ENCODE measurements around the gene PTPN20.

The PTPN20 gene

DNA sequence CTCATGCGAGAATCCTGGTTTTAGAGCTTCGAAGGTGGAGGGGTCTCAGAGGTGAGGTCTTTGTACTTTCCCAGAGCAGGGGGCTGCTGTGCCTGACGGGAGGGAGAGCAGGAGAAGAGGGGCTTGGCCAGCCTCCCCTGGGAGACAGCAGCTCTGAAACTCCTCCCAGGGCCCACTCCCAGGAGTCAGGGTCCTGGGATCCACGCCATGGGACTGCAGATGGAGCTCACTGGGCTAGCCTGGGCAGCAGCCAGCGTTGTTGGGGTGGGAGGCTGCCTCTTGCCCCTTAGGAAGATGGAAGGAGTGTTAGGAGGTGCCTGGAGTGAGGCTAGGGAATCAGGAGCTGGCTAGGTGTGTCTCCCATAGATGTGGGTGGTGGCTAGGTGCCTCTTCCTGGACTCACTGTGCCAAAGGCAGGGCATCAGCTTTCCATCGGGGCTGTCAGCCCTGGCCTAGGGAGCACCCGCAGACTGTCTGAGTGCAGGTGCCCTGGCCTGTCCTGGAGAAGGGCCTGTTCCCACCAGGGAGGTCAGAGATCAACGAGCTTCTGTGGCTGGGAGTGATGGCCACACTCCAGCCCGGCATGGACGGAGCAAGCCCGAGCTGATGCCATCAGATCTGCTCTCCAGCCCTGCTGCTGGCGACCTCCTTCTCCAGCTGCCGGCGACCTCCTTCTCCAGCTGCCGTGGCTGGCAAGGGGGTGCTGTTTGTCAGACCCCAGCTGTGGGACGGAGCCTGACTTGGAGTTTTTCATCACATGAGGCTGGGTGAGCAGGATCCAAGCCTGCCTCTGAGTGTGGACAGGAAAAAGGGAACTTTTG, 111.3 kb downstream of the PTPN20 start:
- no peak for DNase-seq

DNA sequence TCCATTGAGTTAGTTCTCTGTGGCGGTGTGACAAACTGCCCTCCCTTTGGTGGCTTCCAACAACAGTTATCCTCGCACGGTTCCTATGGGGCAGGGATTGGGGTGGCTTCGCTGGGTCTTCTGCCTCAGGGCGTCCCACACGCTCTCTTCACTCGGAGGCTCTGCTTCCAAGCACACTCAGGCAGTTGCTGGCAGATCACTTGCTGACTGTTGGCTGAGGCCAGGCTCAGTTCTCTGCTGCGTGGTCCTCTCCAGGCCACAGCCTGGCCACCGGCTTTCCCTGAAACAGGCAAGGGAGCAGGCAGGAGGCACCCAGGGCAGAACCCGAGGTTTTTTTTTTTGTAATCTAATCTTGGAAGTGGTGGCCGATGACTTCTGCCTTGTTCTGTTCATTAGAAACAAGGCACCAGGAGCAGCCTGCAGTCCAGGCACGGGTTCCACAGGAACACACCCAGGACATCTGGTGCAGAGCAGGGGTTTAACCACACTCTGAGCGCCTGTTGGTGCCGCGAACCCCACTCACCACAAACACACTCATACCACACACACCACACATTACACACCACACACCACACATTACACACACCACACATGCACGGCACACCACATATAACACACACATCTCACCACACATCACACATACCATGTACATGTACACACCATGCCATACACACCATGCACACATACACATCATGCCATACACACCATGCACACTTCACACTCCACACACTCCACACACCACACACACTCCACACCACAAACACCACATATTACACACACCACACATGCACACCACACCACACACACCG, 112.2 kb downstream of the PTPN20 start:
- no peak for DNase-seq

DNA sequence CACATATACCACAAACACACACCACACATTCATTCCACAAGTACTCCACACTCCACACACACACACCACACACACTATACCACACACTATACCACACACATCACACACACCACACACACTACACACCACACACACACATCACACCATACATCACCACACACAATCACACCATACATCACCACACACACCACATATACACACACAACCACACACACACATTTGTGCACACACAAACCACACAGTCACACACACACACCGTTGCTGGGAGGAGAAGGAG, 112.8 kb downstream of the PTPN20 start:
- no peak for DNase-seq

DNA sequence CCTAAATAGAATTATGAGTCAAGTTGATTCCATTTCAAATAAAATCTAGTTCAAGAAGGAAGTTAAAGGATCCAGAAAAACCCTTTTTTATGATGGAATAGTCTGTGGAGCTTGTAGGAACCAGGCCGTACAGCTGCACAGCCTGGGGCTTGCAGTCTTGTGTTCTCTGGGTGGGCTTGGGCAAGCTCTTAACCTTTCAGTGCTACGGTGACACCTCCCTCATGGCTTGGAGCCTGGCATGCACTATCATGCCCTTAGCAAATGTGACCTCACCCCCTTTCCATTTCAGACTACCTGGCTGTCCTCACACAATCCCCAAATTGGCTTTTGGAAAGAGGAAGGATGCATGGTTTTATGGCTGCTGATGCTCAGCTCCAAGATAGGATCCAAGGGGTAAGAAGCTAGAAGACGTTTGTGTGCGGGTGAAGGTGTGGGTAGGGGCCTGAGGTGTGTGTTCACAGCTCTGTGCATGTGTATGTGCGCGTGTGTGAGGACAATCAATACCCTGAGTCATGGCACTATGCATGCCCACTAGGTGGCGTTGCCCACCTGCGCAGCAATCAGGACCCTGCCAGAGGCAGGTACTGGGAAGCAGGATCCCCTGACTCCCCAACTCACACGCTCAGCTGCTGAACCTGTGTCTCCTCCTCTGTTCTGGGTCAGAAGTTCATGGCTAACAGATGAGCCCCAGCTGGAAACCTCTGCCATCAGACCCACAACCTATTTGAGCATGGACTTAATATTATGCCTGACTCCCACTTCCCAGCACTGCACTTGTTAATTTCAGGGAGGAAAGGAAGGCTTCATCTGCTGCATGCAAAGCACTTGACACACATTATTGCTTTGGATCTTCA, 113.4 kb downstream of the PTPN20 start:
- peak; percentile 4 to 36 for DNase-seq

DNA sequence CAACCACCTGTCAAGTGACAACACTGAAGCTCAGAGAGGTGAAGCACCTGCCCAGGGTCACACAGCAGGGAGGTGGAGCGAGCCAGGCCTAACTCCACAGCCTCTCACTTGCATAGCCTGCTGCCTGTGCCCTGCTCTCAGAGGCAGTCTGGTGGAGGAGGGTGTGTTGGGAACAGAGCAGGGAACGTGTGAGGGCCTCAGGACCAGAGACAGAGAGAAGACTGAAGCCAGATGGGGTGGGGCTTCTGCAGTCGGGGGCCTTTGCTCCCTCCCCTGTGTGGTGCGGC, 114.0 kb downstream of the PTPN20 start:
- no peak for DNase-seq

DNA sequence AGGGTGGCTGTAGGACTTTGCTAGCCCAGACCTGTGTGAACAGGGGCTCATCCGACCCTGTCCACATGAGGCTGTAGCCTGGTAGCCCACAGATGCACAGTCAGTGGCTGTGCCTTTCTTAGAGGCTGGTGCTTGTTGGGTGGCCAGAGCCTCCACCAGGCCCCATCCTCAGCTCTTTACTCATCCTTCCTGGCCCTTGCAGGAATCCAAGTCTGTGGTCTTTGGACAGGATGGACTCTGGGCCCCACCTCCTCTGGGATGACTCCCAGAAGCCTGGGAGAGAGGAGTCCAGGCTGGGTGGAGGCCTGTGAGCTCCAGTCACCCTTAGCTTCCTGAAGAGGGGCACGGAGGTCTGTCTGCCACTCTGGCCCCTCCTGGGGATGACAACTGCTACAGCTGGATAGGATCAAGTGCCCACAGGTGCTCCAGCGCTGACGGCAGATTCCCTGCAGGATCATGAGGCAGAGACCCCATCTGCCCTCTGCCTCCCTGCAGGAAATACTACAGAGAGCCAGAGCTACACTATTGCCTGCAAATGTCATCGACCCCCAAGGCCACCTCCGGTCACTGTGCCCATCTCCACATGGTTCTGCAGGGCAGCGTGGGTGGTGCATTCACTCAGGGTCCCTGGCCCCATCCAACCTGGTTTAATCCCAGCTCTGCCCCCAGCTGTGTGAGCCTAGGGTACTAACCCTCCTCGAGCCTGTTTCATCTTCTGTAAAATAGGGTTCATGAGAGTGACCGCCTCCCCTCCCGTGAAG, 114.5 kb downstream of the PTPN20 start:
- DNase-seq = no peak

DNA sequence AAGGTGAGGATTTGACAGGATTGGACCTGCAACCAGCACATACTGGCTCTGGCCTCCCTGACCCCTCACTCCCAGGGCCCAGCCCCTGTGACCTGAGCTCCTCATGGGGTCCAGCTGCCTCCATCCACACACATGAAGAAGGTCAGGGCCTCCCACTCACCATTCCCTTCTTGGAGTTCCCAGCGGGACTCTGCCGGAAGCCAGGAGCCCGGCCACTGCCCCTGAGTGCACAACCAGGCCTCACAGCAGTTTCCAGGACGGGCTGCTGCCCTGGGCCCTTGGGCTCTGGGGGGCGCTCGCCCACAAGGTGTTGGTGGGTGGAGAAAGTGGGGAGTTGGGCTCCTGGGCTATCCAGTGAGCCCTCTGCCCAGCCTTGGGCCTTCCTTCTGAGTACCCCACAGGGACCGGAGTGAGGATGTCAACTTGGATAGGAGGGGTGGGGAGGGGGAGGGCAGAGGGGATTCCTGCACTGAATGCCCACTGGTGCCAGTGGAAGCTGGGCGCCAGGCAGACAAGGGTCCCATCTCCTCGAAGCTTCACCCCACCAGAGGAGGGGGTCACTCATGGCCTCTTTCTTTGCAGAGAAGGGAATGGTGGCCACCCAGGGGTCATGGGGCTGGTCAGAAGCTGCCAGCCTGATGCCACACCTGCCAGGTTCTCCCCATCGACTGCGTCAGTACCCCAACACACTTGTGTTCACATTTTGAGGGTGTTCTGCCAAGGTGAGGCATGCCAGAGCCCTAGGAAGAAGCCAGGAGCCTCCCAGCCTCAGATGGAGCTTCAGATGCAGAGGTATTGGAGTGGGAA, 115.3 kb downstream of the PTPN20 start:
- DNase-seq = no peak

DNA sequence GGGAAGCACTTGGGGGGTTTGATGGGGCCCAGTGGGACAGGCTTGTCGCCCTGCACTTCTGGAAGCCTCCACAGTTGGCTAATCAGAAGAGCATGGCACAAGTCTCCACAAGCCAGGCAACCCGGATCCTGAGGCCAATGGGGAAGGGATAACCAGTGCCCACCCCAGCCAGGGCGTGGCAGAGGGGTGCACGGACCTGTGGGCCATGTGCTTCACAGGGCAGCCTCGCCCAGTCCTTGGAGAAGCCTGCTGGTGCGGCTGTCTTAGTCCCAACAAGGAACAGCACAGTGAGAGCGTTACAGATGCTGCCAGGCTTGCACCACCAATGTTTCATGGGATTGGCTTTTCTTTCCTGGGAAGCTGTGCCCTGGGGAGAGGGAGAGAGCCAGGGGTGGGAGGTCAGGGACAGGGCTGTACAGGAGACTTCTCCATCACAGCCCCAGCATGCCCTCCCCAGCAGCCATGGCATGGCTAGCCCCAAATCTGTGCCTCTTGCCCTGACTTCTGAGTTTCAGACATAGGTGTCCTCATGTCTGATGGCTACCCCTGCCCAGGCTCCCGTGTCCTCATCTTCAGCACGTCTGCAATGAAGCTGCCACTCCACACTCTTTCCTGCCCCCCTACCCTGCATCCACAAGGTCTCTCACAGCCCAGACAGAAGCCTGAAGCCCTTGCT, 116.0 kb downstream of the PTPN20 start:
- no peak for DNase-seq

DNA sequence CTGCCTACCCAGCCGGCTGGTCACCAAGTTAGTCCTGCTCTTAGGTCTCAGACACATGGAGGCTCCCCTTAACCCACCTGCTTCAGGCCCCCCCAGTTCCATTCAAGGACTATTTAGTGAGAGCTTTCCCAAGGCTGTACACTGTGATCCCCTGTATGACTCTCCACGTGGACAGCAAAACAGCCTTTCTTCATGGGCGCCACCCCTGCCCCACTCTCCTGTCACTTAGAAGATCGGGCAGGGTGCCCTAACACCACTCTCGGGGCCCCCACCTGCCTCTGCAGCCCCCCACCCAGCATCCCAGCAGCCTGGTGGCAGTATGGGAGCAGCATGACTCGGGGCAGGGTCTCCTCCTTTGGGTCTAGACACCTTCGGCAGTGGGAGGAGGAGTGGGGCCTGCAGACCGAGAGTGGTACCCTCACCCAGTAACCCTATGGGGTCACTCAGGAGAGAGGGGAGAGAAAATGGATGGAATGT, 116.6 kb downstream of the PTPN20 start:
- DNase-seq = no peak

DNA sequence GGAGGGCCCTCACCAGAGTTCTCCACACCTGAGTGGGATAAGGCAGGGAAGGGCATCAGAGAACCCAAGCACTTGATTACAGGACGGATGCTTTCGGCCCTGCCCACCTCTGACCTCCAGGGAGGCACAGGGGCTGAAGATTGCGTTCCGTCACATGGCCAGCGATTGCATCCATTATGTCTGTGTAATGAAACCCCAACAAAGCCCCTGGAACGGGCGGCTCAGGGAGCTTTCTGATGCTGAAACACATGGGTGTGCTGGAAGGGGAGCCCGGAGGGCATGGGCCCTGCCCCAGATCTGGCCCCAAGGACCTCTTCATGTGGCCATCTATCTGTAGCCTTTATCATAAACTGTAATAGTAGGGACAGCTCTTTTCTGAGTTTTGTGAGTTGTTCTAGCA, 117.2 kb downstream of the PTPN20 start:
- no peak for DNase-seq

DNA sequence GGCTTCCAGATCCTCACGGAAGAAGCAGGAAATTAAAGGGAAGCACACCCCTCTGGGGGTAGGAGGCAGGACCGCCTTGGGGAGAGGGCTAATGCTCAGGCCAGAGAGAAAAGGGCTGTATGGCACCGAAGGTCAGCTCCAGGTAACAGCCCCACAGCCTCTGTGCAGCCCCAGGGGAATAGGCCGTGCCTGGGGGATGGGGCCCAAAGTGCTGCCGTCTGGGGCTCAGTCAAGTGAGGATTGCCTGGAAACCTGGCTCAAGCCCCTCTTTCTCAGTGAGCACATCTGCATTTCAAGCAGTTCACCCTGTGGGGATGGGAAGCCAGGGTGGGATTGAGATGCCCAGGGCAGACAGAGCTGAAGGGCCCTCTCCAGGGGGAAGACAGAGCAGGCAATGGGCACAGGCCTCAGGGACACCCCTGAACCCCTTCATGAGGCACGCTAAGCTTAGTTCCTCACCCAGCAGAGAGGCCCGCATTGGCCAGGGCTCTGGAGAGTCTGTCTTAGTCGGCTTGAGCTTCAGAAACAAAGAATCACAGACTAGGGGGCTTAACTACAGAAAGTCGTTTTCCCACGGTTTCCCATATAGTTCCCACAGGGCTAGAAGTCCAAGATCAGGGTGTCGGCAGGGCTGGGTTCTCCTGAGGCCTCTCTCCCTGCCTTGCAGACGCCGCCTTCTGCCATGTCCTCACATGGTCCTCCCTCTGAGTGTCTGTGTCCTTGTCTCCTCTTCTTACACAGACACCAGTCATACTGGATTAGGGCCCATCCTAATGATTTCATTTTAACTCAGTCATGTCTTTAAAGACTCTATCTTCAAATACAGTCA, 118.2 kb downstream of the PTPN20 start:
- DNase-seq = no peak

DNA sequence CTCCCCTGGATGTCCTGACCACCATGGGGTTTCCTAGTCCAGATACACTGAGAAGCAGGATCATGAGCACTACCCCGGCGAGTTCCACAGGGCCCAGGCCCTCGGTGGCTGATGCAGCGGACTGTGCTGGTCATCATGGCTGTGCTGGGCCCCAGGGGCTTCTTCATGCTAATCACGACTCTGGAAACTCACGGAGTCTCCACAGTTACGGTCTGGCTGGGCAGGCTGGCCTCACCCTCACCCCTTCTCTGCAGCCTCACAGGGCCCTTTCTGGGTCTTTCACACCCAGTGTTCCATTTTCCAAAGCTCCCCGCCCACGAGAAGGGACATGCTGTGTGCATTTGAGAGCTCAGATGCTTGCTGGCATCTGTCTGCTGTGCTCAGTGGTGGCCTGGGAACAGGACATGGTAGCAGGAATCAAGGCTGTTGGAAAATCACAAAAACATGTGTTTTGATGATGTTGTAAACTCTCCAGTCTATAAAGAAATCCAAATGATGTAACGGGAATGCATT, 119.0 kb downstream of the PTPN20 start:
- no peak for DNase-seq

DNA sequence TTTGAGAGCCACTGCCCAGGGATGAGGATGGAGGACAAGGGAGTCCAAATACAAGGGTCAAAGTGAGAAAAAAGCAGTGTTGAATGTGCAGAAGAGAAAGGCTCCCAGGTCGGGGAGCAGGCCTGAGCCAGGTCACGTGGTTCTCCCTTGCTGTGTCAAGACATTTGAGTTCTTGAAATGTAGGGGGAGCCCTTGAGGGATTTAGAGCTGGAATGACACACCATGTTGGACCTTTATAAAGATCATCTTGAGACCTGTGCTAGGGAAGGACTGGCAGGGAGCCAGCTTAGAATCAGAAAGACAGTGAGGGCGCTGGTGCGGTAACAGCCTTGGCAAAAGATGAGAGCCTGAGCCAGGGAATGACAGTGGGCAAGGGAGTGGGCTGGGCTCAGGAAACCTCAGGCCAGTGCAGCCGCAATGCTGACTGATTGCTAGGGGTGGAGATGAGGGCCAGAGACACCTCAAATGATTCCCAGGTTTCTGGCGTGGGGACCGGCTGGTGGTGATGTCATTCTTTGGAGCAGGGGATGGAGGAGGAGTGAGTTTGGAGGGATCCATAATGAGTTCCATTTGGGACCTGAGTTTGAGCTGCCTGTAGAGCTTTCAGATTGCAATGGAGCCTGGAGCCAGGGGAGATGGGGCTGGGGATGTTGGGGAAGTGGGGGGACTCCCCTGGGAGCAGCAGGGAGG, 120.1 kb downstream of the PTPN20 start:
- no peak for DNase-seq

DNA sequence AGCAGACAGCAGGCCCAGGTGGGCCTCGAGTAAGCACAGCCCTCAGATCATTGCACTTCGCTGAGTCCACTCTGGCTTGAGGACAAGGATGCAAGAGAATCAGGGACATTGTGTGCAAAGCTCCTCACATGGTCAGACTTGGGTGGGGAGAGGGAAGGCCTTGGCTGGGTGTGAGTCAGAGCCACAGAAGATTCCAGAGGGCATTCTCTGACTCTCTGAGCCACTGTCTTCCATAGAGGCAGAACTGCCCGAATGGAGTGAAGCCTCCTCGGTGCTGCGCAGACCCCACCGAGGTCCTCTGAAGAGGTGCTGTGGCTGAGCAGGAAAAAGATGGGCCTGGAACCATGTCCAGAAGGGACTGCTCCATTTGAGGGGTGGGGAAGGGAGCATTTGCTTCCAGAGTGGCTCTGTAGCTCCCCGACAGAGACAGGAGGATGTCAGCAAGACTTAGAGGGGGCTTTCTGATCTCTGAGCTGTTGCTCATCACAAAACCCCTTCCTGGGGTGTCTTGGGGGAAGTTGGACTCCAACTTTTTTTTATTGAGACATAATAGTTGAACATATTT, 120.8 kb downstream of the PTPN20 start:
- no peak for DNase-seq

DNA sequence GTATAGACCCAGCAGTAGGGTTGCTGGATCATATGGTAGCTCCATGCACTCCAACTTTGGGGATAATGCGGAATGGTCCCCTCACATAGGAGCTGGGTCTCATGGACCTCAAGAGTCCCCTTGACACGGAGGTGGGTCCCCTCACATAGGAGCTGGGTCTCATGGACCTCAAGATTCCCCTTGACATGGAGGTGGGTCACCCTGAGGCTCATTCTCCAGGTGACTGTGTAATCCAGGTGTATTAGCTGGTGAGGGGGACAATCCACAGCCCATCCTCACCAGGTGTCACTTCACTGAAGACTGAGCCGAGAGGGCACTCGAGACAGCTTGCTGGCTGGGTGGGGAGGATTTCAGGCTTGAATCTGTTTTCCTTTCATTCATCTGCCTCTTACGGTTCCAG, 121.9 kb downstream of the PTPN20 start:
- DNase-seq = no peak

DNA sequence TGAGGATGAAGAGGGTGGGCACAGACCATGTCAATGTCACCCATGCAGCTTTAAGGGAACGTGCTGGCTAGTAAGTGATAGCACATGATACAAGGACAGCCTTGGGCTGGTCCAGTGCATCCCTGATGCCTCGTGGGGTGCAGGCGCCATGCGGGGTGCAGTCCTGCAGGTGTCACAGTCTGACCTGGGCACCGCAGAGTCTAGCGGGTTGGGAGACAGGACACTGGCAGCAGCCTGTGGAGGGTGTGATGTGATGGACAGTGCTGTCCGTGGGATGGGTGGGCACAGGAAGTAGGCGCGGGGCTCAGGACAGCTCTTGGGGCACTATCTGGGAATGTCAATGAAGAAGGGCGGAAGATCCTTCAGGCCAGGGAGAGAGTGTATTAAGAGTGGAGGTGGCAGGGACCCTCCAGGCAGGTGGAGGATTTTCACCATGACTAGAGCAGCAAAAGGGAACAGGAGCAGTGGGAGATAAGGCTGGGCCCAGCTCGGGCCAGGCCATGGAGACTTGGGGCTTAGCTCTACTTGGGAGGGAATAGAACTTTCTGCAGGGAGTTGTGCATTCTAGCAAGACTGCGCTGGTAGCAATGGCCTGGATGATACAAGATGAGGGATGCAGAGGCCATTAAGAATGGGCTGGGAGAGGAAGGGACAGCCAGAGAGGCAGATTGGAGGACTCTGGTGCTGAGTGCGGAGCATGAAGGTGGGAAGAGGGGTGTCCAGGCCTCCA, 122.5 kb downstream of the PTPN20 start:
- DNase-seq = no peak

DNA sequence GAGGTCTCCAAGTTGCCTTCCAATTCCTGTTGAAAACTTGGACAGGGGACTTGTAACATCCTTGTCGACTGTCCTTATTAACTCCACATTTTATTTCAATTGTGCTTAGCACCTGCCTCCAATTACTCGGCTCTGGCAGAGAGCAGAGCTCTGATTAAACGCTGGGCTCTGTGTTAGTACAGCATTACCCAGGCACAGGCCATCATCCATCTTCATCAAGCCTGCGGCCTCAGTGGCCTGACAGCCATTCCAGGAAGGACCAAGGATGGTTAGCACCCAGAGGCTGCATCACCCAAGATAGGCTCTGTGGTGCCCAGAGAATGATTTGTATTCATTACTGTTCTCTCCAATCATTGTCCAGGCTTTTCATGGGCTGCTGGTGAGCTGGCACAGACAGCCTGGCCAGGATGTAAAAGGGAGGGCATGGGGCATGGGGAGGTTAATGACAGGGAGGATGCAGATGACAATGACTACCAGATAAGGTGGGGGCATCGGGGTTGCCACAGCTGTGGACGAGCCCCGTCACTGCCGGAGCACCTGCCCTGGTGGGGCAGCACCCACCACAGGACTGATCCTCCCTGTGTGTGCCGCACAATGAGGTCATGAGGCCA, 123.3 kb downstream of the PTPN20 start:
- DNase-seq = no peak

DNA sequence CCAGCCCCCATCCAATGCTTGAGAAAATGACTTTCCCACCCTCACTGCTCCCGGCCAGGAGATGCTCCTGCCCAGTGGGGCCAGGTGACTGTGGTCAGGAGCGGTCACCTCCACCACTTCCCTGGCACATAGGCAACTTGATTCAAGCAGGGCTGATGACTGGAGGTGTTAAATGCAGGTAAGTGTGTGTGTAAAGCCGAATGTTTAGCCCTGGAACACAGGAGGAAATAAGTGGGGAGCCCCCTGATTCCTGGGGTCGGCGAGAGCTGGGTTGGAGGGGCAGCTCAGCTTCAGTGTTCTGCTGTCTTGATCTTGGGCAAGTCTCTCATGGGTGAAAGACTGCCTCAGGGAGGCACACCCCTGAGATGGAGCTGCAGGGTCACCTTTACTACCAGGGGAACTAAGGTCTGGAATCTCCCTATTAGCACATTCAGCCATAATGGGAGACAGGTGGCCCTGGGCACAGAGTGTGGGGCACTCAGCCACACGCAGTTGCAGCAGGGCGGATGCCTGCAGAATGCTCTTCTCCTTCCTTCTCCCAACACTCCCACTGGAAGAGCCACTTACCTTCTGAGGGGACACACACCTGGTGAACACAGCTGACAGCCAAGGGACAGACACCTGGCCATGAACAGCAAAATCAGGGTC, 124.1 kb downstream of the PTPN20 start:
- DNase-seq = no peak

Measured in SW 1271 (cell line).